NCI-H69 (cell line): ENCODE results near the gene C1QTNF7.

Experiments
- DNase-seq: peaks from one replicate; lab custom pipeline; 2025; lab: John Stamatoyannopoulos, UW

C1QTNF7 gene

DNA sequence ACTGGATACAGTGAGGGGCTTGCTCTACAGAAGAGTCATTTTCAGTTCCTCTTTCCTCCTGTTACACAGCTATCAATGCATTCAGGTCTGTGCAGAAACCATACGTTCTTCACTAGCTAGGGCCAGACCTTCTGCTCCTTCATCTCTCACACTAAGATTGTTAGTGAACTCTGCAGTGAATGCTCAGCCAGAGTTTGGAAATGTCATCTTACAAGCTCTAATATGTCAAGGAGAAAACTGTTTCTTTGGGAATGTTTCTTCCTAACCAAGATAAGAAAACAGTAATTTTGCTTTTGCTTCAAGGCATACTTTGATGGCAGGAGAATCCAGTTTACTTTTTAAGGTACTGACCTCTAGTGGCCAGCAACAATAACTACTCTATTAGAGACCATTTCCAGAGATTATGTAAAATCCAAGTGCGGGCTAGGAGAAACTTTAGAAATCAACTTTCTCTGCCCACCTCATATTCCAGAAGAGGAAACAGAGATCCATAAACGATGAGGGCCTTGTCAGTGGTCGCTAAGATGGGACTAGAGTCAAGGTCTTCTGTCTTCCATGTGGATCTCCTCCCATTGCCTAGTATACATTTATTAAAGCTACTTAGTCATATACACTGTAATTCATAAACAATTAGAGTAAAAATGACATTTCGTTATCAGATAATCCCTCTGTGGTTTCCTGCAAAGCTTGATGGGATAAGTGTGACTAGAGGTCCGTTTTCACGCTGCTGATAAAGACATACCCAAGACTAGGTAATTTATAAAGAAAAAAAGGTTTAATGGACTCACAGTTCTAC is 29.8 kb downstream of the C1QTNF7 start:
- DNase-seq = peak; percentile 47

DNA sequence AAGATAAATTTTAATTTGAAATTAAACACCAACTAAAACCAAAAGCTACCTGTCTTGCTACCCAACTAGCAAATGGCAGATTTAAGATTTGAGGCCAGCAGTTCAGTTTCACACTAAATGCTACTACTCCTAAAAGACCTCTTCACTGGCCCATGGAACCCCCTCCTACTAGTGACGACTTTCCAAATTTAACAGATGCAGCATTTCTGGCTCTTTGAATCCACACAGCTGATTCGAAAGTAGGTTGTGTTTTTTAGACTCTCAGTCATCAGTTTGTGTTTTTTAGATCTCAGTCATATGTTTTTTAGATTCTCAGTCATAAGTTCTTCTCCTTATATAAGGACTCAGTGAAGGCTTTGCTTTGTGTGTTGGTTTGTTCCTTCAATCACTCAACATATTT is 30.8 kb downstream of the C1QTNF7 start:
- DNase-seq = no peak

DNA sequence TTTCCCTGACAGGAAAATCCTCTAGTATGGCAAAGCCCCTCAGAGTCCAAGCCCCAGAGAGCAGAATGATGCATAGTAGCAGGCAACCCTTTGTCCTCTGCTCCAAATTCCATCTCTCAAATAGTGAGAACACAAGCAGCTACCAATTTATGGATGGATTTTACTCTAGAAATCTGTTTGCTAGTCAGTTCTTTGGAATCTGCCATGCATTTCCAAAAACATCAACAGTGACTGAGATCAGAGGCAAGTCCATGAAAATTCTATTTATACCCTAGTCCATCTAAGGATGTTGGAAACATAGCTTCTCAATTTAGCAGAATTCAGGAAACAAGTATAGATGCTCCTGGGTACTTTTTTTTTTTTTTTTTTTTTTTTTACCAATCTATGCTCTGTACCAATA is 31.9 kb downstream of the C1QTNF7 start:
- no peak for DNase-seq

DNA sequence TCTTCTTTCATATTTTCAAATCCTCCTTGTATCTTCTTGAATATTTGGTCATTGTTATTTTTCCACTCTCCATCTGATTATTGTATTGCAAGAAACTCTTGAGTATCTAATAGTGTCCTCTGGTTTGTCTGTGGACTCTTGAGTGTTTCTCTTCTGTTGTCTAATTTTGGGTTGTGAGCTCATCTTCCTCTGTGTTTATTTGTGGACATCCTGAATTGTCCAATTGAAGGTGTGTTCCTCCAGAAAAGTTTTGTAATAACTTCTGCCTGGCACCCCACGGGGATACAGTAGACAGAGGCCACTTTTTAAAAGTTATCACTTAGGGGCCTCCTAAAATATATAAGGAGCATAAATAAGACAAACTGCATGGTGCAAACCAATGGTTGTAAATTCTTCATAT is 38.8 kb downstream of the C1QTNF7 start:
- DNase-seq = no peak

DNA sequence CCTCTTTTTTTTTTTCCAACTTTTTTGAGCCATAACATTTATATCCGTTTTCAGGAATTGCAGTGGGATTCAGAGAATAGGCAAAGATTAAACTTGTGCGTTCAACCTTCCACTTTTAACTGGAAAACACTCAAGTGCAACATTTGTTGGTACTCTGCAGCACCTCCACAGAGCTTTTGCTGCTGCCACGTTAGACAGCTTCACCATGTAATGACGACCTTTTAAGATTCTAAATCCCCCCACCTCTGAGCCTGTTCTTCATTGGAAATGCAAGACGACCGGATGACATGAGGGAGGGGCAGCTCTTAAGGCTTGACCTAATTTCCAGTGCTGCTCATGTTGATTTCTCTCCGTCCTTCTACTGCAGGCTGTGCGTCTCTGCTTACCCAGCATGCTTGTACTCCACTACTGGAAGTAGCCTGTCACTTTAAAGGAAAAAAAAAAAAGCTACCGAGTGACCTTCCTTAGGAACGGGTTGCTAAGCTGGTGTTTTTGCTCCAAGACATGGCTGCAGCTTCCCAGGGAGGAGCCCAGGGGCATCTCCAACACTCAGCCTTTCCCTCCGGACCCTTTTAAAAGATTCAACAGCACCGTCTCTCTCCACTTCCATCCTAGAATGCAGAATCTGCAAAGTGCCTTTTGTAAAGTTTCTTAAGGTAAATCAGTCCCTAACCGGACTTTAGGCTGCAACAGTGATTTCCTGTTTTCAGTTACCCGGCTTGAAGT is 41.7 kb downstream of the C1QTNF7 start, which contains the start of gene CC2D2A:
TSS of gene CC2D2A (plus strand) at position 481 of the 726 bp plus-strand sequence. CDS start 6,051 bp downstream, outside the sequence.
- DNase-seq = peak; percentile 46

DNA sequence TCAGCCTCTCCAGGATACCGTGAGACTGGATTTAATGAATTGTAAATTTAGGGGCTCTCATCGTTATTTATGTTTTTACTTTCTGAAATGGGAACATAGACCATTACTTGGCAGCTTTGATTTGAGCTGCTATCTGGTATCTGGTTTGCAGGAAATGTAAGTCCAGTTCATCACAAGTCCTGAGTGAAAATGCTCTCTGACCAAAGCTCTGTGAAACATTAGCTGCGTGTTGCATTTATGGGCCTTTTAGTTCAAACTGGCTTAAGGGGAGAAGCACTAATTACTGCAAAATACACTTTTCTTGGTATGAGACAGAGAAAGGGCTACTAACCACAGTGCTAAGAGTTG is 42.3 kb downstream of the C1QTNF7 start:
- DNase-seq = no peak

DNA sequence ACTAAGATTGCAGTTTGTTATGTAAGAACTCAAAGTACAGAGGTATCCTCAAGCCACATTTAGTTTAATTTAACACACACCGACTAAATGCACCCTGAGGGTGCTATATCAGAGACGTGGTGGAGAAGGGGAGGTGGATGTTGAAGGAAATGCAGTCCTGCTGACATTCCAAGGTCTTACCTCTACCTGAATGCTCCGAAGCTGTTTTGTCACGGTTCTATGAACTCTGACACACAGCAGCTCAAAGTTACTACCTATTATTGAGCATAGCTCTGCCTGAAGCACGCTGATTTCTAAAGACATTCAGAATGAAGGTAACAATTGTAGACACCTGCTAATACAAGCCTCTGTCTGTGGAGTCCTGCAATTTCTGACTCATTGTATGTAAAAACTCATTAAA is 48.6 kb downstream of the C1QTNF7 start:
- no peak for DNase-seq

DNA sequence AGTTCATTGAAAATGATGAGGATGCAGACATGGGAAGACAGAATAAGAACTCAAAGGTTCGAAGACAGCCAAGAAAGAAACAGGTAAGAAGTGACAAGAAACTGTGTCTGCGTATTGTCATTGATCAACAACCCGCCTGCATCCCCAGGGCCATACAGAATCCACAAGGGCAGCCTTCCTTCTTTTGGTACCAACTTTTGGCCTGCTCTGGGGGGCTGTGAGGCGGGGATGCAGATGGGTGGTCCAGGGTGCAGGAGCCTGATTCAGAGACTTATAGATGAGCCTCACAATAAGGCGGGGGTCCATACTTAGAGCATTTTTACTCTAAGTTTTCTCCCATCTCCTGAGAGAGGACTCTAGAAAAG is 50.9 kb downstream of the C1QTNF7 start:
- DNase-seq = no peak

DNA sequence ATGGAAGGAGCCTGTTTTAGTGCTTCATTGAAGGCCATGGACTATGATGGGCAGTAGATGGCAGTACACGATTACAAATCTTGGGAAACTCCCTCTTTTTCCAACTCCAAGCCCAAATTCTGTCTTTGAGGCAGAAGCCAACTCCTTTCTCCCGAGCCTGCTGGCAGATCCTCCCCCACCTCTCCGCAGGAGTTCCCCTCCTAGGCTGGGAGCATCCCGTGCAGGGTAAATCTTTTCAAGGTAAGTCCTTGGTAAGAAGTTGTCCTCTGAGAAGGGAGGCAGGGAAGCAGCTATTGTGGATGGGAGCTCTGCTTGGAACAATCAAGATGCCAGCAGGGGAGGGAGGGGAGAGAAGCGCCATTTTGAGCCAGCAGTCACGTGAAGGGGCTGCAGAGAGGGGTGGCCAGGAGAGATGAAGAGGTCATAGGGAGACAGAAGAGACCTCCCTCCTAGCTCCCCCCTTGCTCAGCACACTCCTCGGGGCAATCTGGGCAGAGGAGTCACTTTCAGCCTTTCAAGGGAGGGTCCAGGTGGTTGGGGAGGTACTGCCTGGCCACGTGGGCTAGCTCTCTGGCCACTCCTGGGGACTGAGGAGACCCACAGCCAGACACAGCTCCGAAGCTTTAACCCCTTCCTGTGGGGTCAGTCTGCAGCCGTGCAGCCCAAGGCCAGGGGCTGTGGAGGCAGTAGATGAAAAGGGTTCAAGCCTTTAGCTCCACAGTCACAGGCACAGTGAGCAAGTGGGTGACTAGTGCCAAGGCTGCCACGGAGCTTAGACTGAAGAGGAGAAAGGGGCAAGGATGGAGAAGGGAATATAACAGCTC is 51.5 kb downstream of the C1QTNF7 start:
- DNase-seq = peak; percentile 86

DNA sequence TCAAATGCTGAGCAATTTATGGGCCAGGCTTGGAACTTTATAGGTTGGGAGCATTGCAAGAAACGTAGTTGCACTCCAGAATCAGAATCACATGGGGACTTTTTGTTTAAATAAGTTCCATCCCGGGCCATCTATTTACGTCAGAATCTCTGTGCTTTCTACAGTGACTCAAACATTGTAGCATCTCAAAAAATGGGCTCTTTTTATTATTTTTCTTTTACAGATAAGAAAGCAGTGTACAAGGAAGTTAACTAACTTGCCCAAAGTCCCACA is 52.0 kb downstream of the C1QTNF7 start:
- no peak for DNase-seq

DNA sequence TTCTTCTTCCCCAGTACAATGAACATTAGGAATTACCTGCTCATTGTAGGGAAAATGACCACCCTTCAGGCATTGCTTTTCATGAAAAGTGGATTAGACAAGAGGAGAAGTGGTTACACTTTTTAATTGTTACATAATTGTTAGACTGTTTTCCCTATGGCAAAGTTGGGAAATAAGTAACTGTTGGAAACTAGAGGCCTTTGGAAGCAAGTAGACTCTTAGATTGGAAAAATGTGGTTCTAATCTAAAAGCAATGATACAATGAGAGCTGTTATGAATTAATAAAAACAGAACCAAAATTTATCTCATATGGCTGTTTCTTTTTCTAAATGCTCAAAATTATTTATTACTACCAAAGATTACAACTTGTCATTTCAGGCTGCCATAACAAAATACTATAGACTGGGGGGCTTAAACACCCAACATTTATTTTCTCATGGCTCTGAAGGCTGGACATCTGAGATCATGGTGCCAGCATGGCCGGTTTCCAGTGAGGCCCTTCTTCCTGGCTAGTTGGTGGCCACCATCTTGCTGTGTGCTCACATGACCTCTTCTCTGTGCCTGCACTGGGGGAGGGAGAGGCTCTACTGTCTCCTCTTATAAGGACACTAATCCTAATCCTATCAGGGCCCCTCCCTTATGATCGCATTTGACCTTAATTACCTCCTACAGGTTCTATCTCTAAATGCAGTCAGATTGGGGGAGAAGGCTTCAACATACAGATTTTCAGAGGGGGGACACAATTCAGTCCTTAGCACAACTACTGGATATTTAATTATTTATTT is 54.3 kb downstream of the C1QTNF7 start:
- DNase-seq = no peak

DNA sequence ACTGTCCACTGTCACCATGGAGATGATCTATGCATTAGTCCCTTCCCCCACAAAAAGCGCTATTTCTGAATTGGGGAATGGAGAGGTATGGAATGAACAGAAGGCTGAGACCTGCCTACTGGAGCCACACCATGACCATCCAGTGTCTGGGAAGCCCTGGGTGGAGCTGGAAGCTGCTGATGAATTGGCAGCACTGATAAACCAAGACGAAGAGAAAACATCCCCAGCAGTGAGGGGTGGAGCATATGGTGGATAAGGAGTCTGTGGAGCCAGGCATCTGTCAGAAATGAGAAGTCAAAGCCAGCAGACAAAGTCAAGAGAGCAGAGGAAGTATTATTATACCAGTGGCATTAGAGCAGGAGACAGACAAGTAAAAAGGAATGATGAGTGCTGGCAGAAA is 55.0 kb downstream of the C1QTNF7 start:
- peak; percentile 1 for DNase-seq

DNA sequence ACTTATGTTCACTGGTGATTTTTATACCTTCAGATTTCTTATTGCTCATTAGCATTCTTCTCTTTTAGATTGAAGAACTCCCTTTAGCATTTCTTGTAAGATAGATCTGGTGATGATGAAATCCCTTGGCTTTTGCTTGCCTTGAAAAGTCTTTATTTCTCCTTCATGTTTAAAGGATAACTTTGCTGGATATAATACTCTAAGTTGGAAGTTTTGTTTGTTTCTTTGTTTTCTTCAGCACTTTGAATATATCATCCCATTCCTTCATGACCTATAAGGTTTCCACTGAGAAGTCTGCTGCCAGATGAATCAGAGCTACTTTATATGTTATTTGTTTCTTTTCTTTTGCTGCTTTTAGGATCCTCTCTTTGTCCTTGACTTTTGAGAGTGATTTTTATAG is 60.3 kb downstream of the C1QTNF7 start:
- no peak for DNase-seq

DNA sequence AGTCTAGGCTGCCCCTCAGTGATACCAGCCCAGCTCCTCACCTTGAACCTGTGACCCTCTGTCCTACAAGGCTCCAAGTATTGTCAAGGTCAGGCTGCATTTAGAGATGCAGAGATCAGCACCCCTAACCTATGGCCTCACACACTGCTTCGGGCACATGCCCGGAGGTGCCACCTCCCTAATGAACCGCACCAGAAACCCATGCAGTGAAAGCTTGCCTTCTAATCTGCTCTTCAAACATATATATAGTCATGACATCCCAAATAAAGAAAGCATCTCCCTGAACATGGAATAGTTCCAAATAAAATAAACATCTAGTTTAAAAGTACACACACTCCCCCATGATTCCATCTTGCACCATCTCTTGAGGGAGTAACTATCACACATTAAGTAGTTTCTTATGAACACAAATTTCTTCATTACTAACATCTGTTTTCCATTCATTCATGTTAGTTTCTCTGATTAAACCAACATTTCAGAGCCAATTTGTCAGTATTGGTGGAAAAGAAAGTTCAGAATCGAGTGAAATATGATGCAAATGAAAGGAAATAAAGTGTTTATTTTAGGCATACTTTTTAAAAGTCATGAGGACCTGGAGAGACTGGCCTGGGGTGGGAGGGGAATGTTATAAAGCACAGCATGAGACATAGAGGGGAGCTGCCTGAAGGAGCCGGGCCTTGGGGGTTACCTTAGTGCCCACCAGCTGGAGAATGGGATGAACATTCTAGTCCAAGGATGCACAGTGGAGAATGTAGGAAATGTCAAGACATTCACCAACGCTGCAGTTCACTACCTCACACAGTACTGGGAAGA is 61.0 kb downstream of the C1QTNF7 start:
- DNase-seq = no peak

DNA sequence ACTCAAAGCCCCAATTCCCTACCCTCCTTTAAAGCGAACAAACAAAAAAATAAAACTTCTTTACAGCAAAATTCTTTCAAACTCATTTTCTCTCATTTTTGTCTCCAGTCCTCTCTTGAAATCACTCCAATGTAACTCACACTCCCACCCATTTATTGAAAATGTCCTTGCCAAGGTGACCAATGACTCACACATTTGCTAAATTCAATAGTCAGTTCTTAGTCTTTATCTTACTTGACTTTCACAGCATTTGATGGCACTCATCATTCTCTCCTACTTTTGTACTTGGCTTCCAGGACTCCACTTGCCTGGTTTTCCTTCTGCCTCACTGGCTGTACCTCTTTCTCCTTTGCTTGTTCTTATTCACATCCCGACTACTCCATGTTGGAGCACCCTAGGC is 61.7 kb downstream of the C1QTNF7 start:
- DNase-seq = no peak

DNA sequence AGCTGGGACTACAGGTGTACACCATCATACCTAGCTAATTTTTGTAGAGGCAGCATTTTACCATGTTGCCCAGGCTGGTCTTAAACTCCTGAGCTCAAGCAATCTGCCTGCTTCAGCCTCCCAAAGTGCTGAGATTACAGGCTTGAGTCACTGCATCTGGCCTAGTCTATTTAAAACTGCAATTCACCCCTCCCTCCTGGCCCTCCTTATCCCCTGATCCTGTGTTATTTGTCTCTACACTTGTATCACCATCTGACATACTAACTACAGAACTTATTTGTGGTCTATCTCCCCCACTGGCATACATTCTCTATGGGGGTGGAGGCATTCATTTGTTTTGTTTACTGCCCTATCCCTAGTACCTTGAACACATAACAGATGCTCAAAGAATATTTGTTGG is 65.6 kb downstream of the C1QTNF7 start:
- DNase-seq = no peak

DNA sequence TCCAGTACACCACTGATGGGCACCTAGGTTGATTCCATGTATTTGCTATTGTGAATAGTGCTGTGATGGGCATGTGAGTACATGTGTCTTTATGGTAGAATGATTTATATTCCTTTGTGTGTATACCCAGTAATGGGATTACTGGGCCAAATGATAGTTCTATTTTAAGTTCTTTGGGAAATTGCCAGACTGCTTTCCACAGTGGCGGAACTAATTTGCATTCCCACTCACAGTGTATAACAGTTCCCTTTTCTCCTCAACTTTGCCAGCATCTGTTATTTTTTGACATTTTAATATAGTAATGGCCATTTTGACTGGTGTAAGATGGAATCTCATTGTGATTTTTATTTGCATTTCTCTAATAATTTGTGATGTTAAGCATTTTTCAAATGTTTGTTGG is 67.8 kb downstream of the C1QTNF7 start:
- peak; percentile 1 for DNase-seq
